ENCODE results near the gene ILRUN. TPM values are rescaled to one million over a fixed set of nuclear protein-coding genes. Genes with fewer than 3 reads are reported as not detected.

The ILRUN gene
- total RNA-seq, 1 experiment from 2014 or later = 64.6 TPM

DNA sequence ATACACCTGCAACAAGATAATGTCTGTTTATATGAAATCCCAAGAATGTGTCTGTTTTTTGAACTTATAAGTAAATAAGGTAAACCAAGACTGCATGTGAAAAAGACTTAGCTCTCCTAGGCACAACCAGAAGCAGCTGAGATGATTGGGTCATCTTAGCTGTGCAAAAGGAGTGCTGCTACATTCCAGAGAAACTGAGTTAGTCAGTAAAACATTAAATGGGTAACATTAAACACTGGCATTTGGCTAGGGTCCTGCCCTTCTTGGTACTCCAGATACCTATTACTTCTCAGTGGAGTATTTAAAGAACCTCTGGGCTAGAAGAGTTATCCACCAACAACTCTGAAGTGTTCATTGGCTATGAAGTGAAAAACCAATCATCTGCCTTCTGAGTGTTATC is 47.8 kb downstream of the ILRUN start:
- H3K79me2 ChIP-seq (ENCODE audit: insufficient read depth, low read length) = peaks cover 2% of the 10 kb centered on the region; the same call in 1 of the 2 replicates
- no peaks in the 10 kb centered on the region for H3K23me2 ChIP-seq (ENCODE audit: insufficient read length, low read depth, low read length, poor library complexity, severe bottlenecking)
- no peaks in the 10 kb centered on the region for H3K79me1 ChIP-seq (ENCODE audit: insufficient read depth, low read depth, low read length, poor library complexity, severe bottlenecking)
- H3K27me3 ChIP-seq (ENCODE audit: insufficient read depth, low read length) = no peaks in the 10 kb centered on the region
- H3K4me1 ChIP-seq (ENCODE audit: insufficient read depth, low read length) = no peaks in the 10 kb centered on the region
- no peak for DNase-seq
- H2BK120ac ChIP-seq (ENCODE audit: low read depth, low read length, poor library complexity, severe bottlenecking) = no peak overlapping the region
- H3K4ac ChIP-seq (ENCODE audit: low read depth, low read length) = no peak overlapping the region
- no peak overlapping the region for H2BK20ac ChIP-seq (ENCODE audit: low read depth, low read length, poor library complexity, severe bottlenecking)
- no peak overlapping the region for H2AK5ac ChIP-seq (ENCODE audit: insufficient read length, low read length)
- no peak for TF ChIP-seq CTCF (conservative IDR thresholded peaks at IDR 0.05)
- H3K9ac ChIP-seq (ENCODE audit: extremely low read depth, insufficient read length, low read length) = no peak overlapping the region
- H3K9me3 ChIP-seq (ENCODE audit: control insufficient read depth, low read depth, low read length) = no peaks in the 10 kb centered on the region
- H3K14ac ChIP-seq (ENCODE audit: insufficient read depth, low read length) = no peak overlapping the region
- no peak overlapping the region for H4K8ac ChIP-seq (replicated peaks; ENCODE audit: insufficient read length, low read depth, low read length)
- H2BK12ac ChIP-seq (ENCODE audit: insufficient read length, low read depth, low read length) = no peak overlapping the region
- no peak overlapping the region for H2BK5ac ChIP-seq (ENCODE audit: insufficient read length, low read length)
- H3K23ac ChIP-seq (ENCODE audit: insufficient read length, low read depth, low read length) = no peak overlapping the region
- peaks cover 1 to 31% (median 21%) of the 10 kb centered on the region in 3 experiments; a peak in 5 of 7 replicates for H3K36me3 Mint-ChIP-seq (ENCODE audit: insufficient read depth in 1 of 3, low read depth in 3 of 3)
- no peak overlapping the region for H3K56ac ChIP-seq (ENCODE audit: insufficient read length, low read depth, low read length)
- no peak overlapping the region for H3K4me3 Mint-ChIP-seq
- H3K4me2 ChIP-seq (ENCODE audit: insufficient read depth, insufficient read length, low read length) = no peak overlapping the region
- H3K18ac ChIP-seq (ENCODE audit: insufficient read length, low read depth, low read length) = no peak overlapping the region
- no peak overlapping the region for H2BK15ac ChIP-seq (ENCODE audit: low read depth, low read length)
- no peak overlapping the region for H4K91ac ChIP-seq (ENCODE audit: insufficient read length, low read depth, low read length)
- H4K5ac ChIP-seq (ENCODE audit: insufficient read length, low read depth, low read length) = no peak overlapping the region
- H3T11ph ChIP-seq (ENCODE audit: low read length) = no peak overlapping the region
- H3K9me3 Mint-ChIP-seq = no peaks in the 10 kb centered on the region
- 0 out of 4 replicates have a peak, but pooled peaks cover 0 to 3% of the 10 kb centered on the region in 2 experiments for H3K4me1 Mint-ChIP-seq
- H4K20me1 ChIP-seq (ENCODE audit: control insufficient read depth, insufficient read depth, insufficient read length) = no peaks in the 10 kb centered on the region
- no peak overlapping the region for H2AFZ ChIP-seq (ENCODE audit: low read length)
- H3K27ac ChIP-seq (ENCODE audit: insufficient read length, low read depth, low read length) = no peak overlapping the region
- no peak overlapping the region for H3K27ac Mint-ChIP-seq
- no peaks in the 10 kb centered on the region for H3K27me3 Mint-ChIP-seq (ENCODE audit: low read depth)

Other genes starting within 250 kb of the ILRUN start
- gene PACSIN1, start 230.7 kb downstream of the ILRUN start, total RNA-seq (2021) = 7.0 and 7.6 TPM in 2 replicates
- gene SPDEF, start 140.4 kb downstream of the ILRUN start, total RNA-seq (2021) = 0.15 and 0.22 TPM in 2 replicates
- 204 and 216 TPM in 2 replicates for gene SNRPC, start 60.7 kb upstream of the ILRUN start, total RNA-seq (2021)
- gene BLTP3A, start 95.3 kb upstream of the ILRUN start, total RNA-seq (2021) = 16.4 and 17.8 TPM in 2 replicates
- 49.4 and 49.9 TPM in 2 replicates for gene TAF11, start 191.3 kb upstream of the ILRUN start, total RNA-seq (2021)
- 24.4 and 26.5 TPM in 2 replicates for gene ANKS1A, start 192.5 kb upstream of the ILRUN start, total RNA-seq (2021)